Measurements from ENCODE around the gene SIK2. TPM values are rescaled to one million over a fixed set of nuclear protein-coding genes. Genes with fewer than 3 reads are reported as not detected.
A peak's percentile ranks its signal among the peaks of the same experiment; 100 is the strongest.

Gene SIK2
- total RNA-seq, 1 donor from 2014 or later = 14.3 TPM

DNA sequence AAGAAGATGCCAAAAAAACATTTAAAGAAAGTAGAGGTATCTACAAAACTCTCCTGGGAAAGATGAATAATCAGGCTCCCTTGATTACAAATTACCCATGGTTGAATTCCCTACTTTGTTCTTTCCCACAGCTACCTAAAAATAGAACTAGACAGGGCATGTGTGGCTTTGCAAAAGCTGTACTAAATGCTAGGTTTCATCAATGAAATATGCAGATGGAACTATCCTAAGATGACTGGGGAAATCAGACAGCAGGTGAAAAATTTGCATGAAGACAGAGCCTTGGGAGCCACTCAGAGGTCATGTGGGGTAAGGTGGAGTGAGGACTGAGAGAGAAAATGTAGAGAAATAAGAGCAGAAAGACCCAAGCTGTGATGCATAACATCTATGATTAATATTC is 47.0 kb upstream of the SIK2 start:
- no peaks in the 10 kb centered on the region for H3K27me3 Mint-ChIP-seq (ENCODE audit: low read depth, unreplicated experiment)
- Histone ChIP-seq H3K27ac (ENCODE audit: low read depth, low read length) (peak overlapping the region; percentile 98), H3K4me2 (ENCODE audit: low read length) (peak overlapping the region; percentile 16), H3K9me3 (ENCODE audit: insufficient read depth, low read depth, low read length) (peaks cover 3% of the 10 kb centered on the region), H3K79me2 (ENCODE audit: insufficient read depth, low read length) (no peaks in the 10 kb centered on the region), H3K27me3 (ENCODE audit: insufficient read depth, low read length) (no peaks in the 10 kb centered on the region), H3K4me3 (ENCODE audit: insufficient read depth, low read depth, low read length) (no peak overlapping the region), H4K20me1 (ENCODE audit: insufficient read depth, low read length) (no peaks in the 10 kb centered on the region), H3K4me1 (ENCODE audit: insufficient read depth, low read length) (peaks cover 42% of the 10 kb centered on the region), H3K9ac (ENCODE audit: low read length) (peak overlapping the region; percentile 54), H3K36me3 (ENCODE audit: insufficient read depth, low read length) (peaks cover 15% of the 10 kb centered on the region), H2AFZ (ENCODE audit: low read depth, low read length) (no peak overlapping the region)
- peak overlapping the region; percentile 2 for H3K27ac Mint-ChIP-seq (ENCODE audit: unreplicated experiment)
- peaks cover 19% of the 10 kb centered on the region for H3K4me1 Mint-ChIP-seq (ENCODE audit: low read depth, unreplicated experiment)
- DNase-seq (ENCODE audit: low read depth) (peak; percentile 92), FAIRE-seq (peak; percentile 59)
- H3K4me3 Mint-ChIP-seq (ENCODE audit: unreplicated experiment) = no peak overlapping the region
- H3K36me3 Mint-ChIP-seq (ENCODE audit: low read depth, unreplicated experiment) = peaks cover 15% of the 10 kb centered on the region
- H3K9me3 Mint-ChIP-seq (ENCODE audit: unreplicated experiment) = no peaks in the 10 kb centered on the region
- TF ChIP-seq, protein P1, sequence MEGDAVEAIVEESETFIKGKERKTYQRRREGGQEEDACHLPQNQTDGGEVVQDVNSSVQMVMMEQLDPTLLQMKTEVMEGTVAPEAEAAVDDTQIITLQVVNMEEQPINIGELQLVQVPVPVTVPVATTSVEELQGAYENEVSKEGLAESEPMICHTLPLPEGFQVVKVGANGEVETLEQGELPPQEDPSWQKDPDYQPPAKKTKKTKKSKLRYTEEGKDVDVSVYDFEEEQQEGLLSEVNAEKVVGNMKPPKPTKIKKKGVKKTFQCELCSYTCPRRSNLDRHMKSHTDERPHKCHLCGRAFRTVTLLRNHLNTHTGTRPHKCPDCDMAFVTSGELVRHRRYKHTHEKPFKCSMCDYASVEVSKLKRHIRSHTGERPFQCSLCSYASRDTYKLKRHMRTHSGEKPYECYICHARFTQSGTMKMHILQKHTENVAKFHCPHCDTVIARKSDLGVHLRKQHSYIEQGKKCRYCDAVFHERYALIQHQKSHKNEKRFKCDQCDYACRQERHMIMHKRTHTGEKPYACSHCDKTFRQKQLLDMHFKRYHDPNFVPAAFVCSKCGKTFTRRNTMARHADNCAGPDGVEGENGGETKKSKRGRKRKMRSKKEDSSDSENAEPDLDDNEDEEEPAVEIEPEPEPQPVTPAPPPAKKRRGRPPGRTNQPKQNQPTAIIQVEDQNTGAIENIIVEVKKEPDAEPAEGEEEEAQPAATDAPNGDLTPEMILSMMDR (IDR thresholded peaks at IDR 0.05; ENCODE audit: insufficient read depth, low read depth, low read length) = no peak

DNA sequence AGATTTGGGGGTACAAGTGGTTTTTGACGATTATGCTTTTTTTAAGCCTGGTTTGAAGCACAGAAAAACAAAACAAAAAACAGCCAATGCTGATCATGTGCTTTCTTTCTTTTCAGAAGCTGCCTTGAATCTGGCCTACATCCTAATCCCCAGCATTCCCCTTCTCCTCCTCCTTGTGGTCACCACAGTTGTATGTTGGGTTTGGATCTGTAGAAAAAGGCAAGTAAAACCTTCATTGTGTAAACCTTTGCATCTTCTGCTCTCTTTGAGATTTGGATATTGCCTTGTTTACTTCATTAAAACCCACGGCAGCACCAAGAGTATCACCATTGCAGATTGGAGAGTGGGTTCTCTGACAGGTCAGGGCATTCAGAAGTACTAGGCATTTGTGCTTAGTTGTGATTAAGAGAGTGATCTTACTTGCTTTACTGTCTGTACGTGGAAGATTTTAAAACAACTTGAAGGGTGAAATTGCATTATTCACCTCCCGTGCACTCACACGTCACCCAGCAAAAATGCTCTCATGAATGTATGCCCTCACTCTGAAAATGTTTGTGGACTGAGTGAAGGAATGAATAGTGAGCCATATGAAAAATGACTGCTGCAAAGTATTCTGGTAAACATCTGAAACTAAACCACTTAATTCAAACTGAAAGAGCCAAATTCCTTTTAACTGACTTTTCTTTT is 44.7 kb upstream of the SIK2 start:
- H3K9me3 Mint-ChIP-seq (ENCODE audit: unreplicated experiment) = no peaks in the 10 kb centered on the region
- Histone ChIP-seq H3K4me1 (ENCODE audit: insufficient read depth, low read length) (peaks cover 59% of the 10 kb centered on the region), H3K4me3 (ENCODE audit: insufficient read depth, low read depth, low read length) (peak overlapping the region; percentile 14), H3K36me3 (ENCODE audit: insufficient read depth, low read length) (peaks cover 21% of the 10 kb centered on the region), H3K4me2 (ENCODE audit: low read length) (peak overlapping the region; percentile 75), H3K9me3 (ENCODE audit: insufficient read depth, low read depth, low read length) (peaks cover 3% of the 10 kb centered on the region), H3K9ac (ENCODE audit: low read length) (peak overlapping the region; percentile 83), H4K20me1 (ENCODE audit: insufficient read depth, low read length) (no peaks in the 10 kb centered on the region), H3K27ac (ENCODE audit: low read depth, low read length) (peak overlapping the region; percentile 98), H3K27me3 (ENCODE audit: insufficient read depth, low read length) (no peaks in the 10 kb centered on the region), H2AFZ (ENCODE audit: low read depth, low read length) (peak overlapping the region; percentile 18), H3K79me2 (ENCODE audit: insufficient read depth, low read length) (no peaks in the 10 kb centered on the region)
- peak overlapping the region; percentile 83 for H3K27ac Mint-ChIP-seq (ENCODE audit: unreplicated experiment)
- no peaks in the 10 kb centered on the region for H3K27me3 Mint-ChIP-seq (ENCODE audit: low read depth, unreplicated experiment)
- DNase-seq (ENCODE audit: low read depth) (peak; percentile 99), FAIRE-seq (peak; percentile 100)
- H3K36me3 Mint-ChIP-seq (ENCODE audit: low read depth, unreplicated experiment) = peaks cover 17% of the 10 kb centered on the region
- H3K4me1 Mint-ChIP-seq (ENCODE audit: low read depth, unreplicated experiment) = peaks cover 29% of the 10 kb centered on the region
- no peak for TF ChIP-seq EZH2 (IDR thresholded peaks at IDR 0.05; ENCODE audit: insufficient read depth, low read length)
- TF ChIP-seq, protein P1 (IDR thresholded peaks at IDR 0.05; ENCODE audit: insufficient read depth, low read depth, low read length) = no peak
- H3K4me3 Mint-ChIP-seq (ENCODE audit: unreplicated experiment) = no peak overlapping the region

GRCh38 chr11:111559800-111560464 is 42.3 kb upstream of the SIK2 start:
- peaks cover 35% of the 10 kb centered on the region for H3K4me1 Mint-ChIP-seq (ENCODE audit: low read depth, unreplicated experiment)
- DNase-seq (ENCODE audit: low read depth) (no peak), FAIRE-seq (no peak)
- H3K4me3 Mint-ChIP-seq (ENCODE audit: unreplicated experiment) = no peak overlapping the region
- H3K27ac Mint-ChIP-seq (ENCODE audit: unreplicated experiment) = peak overlapping the region; percentile 48
- peaks cover 22% of the 10 kb centered on the region for H3K36me3 Mint-ChIP-seq (ENCODE audit: low read depth, unreplicated experiment)
- H3K79me2 ChIP-seq (ENCODE audit: insufficient read depth, low read length) = no peaks in the 10 kb centered on the region
- TF ChIP-seq, protein P1 (IDR thresholded peaks at IDR 0.05; ENCODE audit: insufficient read depth, low read depth, low read length) = no peak
- TF ChIP-seq EZH2 (IDR thresholded peaks at IDR 0.05; ENCODE audit: insufficient read depth, low read length) = no peak
- H3K36me3 ChIP-seq (ENCODE audit: insufficient read depth, low read length) = peaks cover 21% of the 10 kb centered on the region
- no peak overlapping the region for H3K4me3 ChIP-seq (ENCODE audit: insufficient read depth, low read depth, low read length)
- no peaks in the 10 kb centered on the region for H3K9me3 Mint-ChIP-seq (ENCODE audit: unreplicated experiment)
- no peaks in the 10 kb centered on the region for H3K27me3 ChIP-seq (ENCODE audit: insufficient read depth, low read length)
- H3K4me2 ChIP-seq (ENCODE audit: low read length) = no peak overlapping the region
- H3K9me3 ChIP-seq (ENCODE audit: insufficient read depth, low read depth, low read length) = peaks cover 3% of the 10 kb centered on the region
- peak overlapping the region; percentile 12 for H2AFZ ChIP-seq (ENCODE audit: low read depth, low read length)
- H3K27ac ChIP-seq (ENCODE audit: low read depth, low read length) = peak overlapping the region; percentile 76
- H3K9ac ChIP-seq (ENCODE audit: low read length) = no peak overlapping the region
- H3K4me1 ChIP-seq (ENCODE audit: insufficient read depth, low read length) = peaks cover 52% of the 10 kb centered on the region
- no peaks in the 10 kb centered on the region for H3K27me3 Mint-ChIP-seq (ENCODE audit: low read depth, unreplicated experiment)
- no peaks in the 10 kb centered on the region for H4K20me1 ChIP-seq (ENCODE audit: insufficient read depth, low read length)
